ENCODE results near the gene THSD4. TPM values are rescaled to one million over a fixed set of nuclear protein-coding genes. Genes with fewer than 3 reads are reported as not detected.

Gene THSD4
- total and polyA plus RNA-seq, 7 donors: 1.4 to 7.8 (median 2.2) TPM

DNA sequence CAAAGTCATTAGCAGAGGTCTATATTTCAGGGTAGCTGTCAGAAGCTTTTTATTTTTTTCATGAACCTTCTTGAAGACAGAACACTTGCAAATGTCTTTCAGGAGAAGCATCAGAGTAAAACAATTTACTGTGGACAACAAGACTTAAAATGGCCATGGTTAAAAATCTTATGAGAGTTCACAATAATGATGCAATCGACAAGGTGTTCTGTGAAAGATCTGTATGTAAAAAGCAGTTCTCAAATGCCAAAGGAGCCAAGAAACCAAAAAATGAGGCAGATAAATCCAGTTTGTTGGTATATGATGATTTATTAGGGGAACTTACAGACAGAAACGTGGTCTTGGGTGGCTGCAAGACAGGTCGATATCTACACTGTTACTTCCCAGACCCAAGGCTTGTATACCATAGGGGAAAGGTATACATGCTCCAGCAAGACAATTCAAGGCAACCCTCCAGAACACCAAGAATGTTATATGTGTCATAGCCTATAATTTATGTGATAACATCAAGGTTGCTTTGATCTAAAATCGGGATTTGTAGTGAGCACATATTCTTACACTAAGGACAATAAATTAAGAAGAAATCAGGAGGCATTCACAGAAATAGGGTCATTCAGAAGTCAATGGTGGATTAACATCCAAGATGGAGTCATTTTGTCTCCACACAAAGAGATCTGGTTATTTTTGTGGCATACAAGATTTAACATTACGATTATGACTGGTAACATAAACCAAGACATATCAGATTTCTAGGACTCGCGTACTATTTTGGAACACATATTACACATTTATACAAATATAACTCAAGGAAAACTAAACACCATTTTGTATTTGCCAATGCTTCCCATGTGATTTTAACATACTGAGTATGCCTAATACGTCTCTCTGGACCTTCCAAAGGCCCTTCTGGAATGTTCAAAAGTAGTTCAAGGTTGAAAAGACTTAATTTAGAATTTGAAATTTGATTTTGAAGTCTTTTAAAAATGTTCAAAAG lies 316.4 kb downstream of the THSD4 start:
- Histone ChIP-seq H3K4me3 (no peak overlapping the region), H3K27ac (no peak overlapping the region), H3K27me3 (no peaks in the 10 kb centered on the region), H3K36me3 (no peaks in the 10 kb centered on the region), H3K4me1 (no peaks in the 10 kb centered on the region), H3K9me3 (no peaks in the 10 kb centered on the region)
- intact Hi-C loops (cut with DNase I): no loop called here
- no peak for DNase-seq
- WGBS, 2 donors: 88 to 94% methylated on average over 8 of the region's 8 CpGs
- TF ChIP-seq POLR2A (IDR thresholded peaks at IDR 0.05) (no peak), POLR2AphosphoS5 (IDR thresholded peaks at IDR 0.05) (no peak), EP300 (IDR thresholded peaks at IDR 0.05) (no peak)
- TF ChIP-seq, protein P1, sequence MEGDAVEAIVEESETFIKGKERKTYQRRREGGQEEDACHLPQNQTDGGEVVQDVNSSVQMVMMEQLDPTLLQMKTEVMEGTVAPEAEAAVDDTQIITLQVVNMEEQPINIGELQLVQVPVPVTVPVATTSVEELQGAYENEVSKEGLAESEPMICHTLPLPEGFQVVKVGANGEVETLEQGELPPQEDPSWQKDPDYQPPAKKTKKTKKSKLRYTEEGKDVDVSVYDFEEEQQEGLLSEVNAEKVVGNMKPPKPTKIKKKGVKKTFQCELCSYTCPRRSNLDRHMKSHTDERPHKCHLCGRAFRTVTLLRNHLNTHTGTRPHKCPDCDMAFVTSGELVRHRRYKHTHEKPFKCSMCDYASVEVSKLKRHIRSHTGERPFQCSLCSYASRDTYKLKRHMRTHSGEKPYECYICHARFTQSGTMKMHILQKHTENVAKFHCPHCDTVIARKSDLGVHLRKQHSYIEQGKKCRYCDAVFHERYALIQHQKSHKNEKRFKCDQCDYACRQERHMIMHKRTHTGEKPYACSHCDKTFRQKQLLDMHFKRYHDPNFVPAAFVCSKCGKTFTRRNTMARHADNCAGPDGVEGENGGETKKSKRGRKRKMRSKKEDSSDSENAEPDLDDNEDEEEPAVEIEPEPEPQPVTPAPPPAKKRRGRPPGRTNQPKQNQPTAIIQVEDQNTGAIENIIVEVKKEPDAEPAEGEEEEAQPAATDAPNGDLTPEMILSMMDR (IDR thresholded peaks at IDR 0.05): no peak

DNA sequence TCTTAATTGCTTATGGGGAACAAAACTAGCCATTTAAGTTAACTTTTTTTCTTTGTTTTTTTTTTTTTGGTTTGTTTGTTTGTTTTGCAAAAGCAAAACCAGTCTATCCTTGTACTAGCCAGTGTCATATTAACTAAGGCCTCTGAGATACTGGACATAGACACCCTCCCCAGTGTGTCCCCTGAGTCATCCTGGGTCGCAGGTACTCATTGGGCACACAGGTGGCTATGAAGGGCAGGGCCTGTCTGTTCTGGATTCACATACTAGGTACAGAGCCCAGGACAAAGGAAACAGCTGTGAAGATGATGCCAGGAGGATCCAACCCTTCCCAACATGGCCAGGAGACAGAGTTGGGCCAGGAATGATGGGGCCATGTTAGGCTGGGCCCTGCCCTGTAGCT lies 318.1 kb downstream of the THSD4 start:
- H3K4me1 ChIP-seq: no peaks in the 10 kb centered on the region
- H3K27me3 ChIP-seq: no peaks in the 10 kb centered on the region
- H3K27ac ChIP-seq: no peak overlapping the region
- DNase-seq: no peak
- intact Hi-C loops (cut with DNase I): no loop called here
- H3K4me3 ChIP-seq: no peak overlapping the region
- no peaks in the 10 kb centered on the region for H3K36me3 ChIP-seq
- TF ChIP-seq POLR2AphosphoS5 (IDR thresholded peaks at IDR 0.05) (no peak), POLR2A (IDR thresholded peaks at IDR 0.05) (no peak), EP300 (IDR thresholded peaks at IDR 0.05) (no peak)
- TF ChIP-seq, protein P1 (IDR thresholded peaks at IDR 0.05): no peak
- WGBS, 2 donors: 87 to 91% methylated on average over 1 of the region's 1 CpG
- no peaks in the 10 kb centered on the region for H3K9me3 ChIP-seq

GRCh38 chr15:71434774-71435173 lies 319.5 kb downstream of the THSD4 start:
- H3K27ac ChIP-seq: no peak overlapping the region
- no peak for DNase-seq
- H3K4me1 ChIP-seq: no peaks in the 10 kb centered on the region
- no peak for TF ChIP-seq POLR2A (IDR thresholded peaks at IDR 0.05)
- no peak for TF ChIP-seq POLR2AphosphoS5 (IDR thresholded peaks at IDR 0.05)
- no peak for TF ChIP-seq EP300 (IDR thresholded peaks at IDR 0.05)
- TF ChIP-seq, protein P1 (IDR thresholded peaks at IDR 0.05): no peak
- no peaks in the 10 kb centered on the region for H3K9me3 ChIP-seq
- no peaks in the 10 kb centered on the region for H3K27me3 ChIP-seq
- intact Hi-C loops (cut with DNase I): no loop called here
- H3K4me3 ChIP-seq: no peak overlapping the region
- WGBS, 2 donors: 84 to 85% methylated on average over 2 of the region's 2 CpGs
- no peaks in the 10 kb centered on the region for H3K36me3 ChIP-seq

DNA sequence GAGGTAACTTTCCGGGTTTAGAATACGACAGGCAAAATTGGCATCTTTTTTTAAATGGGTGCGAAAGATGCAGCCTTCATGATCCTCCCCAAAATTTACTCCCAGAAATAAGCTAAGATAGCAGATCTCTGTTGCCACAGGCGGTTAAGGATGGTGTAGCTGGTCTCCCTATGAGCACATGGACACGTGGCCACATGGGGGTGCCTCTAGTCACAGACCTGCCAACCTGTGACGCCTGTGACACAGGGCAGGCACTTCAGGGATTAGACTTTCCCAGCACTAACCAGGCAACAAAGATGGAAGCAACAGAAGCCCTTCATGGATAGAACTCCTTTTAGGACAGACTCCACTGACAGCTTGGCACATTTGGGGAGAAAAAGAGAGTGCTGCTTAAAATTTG lies 320.3 kb downstream of the THSD4 start:
- Histone ChIP-seq H3K4me3 (no peak overlapping the region), H3K9me3 (no peaks in the 10 kb centered on the region), H3K36me3 (no peaks in the 10 kb centered on the region), H3K4me1 (no peaks in the 10 kb centered on the region), H3K27ac (no peak overlapping the region), H3K27me3 (no peaks in the 10 kb centered on the region)
- intact Hi-C loops (cut with DNase I): no loop called here
- no peak for DNase-seq
- TF ChIP-seq, protein P1 (IDR thresholded peaks at IDR 0.05): no peak
- 82 to 86% methylated on average over 6 of the region's 6 CpGs for WGBS, 2 donors

Data from sigmoid colon (tissue), 7 donors.